Neutrophil (primary cell): ENCODE results near the gene BANF2.

Experiments
- H3K27ac ChIP-seq: fragments of 200-600 bp; sonication (generic); 2 replicates; pipeline ENCODE4 v1.5.1; 2016; ENCODE audit warnings: mild to moderate bottlenecking, moderate library complexity
- H3K27me3 ChIP-seq: fragments of 200-600 bp; sonication (generic); 2 replicates; pipeline ENCODE4 v1.6.0; 2016; ENCODE audit warnings: mild to moderate bottlenecking
- H3K36me3 ChIP-seq: fragments of 200-600 bp; sonication (generic); 2 replicates; pipeline ENCODE4 v1.5.1; 2017
- H3K4me1 ChIP-seq, 2 experiments: fragments of 200-600 bp in 1 of 2; sonication (generic) in 1 of 2; 1 replicate in 1 of 2; 2 replicates in 1 of 2; pipeline versions ENCODE4 v1.5.1 to v1.6.1; 2013 to 2016; ENCODE audit warnings: low read depth in 1 of 2, low read length in 1 of 2, mild to moderate bottlenecking in 1 of 2, moderate library complexity in 1 of 2; ENCODE audit not compliant: control insufficient read depth in 1 of 2, insufficient read depth in 1 of 2
- H3K4me3 ChIP-seq, 2 experiments: fragments of 200-600 bp in 1 of 2; sonication (generic) in 1 of 2; 1 replicate in 1 of 2; 2 replicates in 1 of 2; pipeline ENCODE4 v1.5.1; 2013 to 2016; ENCODE audit warnings: low read depth in 1 of 2, low read length in 1 of 2, mild to moderate bottlenecking in 1 of 2, moderate library complexity in 1 of 2
- H3K9me3 ChIP-seq: fragments of 200-600 bp; sonication (generic); 2 replicates; pipeline ENCODE4 v1.5.1; 2016
- TF ChIP-seq, protein P1 (sequence below): fragments of 200-600 bp; sonication (generic); IDR thresholded peaks from 2 replicates; pipeline ENCODE4 v1.5.1; 2016; ENCODE audit warnings: antibody characterized with exemption

Gene BANF2

GRCh38 chr20:17782768-17783167 lies 83.0 kb downstream of the BANF2 start:
- Histone ChIP-seq H3K4me3 (no peak overlapping the region), H3K9me3 (no peaks in the 10 kb centered on the region), H3K36me3 (no peaks in the 10 kb centered on the region), H3K27ac (no peak overlapping the region), H3K27me3 (no peaks in the 10 kb centered on the region), H3K4me1 (peaks cover 8 to 17% of the 10 kb centered on the region in 2 experiments)
- TF ChIP-seq, protein P1, sequence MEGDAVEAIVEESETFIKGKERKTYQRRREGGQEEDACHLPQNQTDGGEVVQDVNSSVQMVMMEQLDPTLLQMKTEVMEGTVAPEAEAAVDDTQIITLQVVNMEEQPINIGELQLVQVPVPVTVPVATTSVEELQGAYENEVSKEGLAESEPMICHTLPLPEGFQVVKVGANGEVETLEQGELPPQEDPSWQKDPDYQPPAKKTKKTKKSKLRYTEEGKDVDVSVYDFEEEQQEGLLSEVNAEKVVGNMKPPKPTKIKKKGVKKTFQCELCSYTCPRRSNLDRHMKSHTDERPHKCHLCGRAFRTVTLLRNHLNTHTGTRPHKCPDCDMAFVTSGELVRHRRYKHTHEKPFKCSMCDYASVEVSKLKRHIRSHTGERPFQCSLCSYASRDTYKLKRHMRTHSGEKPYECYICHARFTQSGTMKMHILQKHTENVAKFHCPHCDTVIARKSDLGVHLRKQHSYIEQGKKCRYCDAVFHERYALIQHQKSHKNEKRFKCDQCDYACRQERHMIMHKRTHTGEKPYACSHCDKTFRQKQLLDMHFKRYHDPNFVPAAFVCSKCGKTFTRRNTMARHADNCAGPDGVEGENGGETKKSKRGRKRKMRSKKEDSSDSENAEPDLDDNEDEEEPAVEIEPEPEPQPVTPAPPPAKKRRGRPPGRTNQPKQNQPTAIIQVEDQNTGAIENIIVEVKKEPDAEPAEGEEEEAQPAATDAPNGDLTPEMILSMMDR = no peak

- TF ChIP-seq, protein P1 = no peak
- H3K4me1 ChIP-seq = peaks cover 8 to 17% of the 10 kb centered on the region in 2 experiments
- no peaks in the 10 kb centered on the region for H3K27me3 ChIP-seq
- H3K27ac ChIP-seq = no peak overlapping the region
- H3K4me3 ChIP-seq = no peak overlapping the region
- H3K9me3 ChIP-seq = no peaks in the 10 kb centered on the region
- no peaks in the 10 kb centered on the region for H3K36me3 ChIP-seq
These were observed 83.9 kb downstream of the BANF2 start for GRCh38 chr20:17783671-17784070.

GRCh38 chr20:17785007-17785406 lies 85.2 kb downstream of the BANF2 start:
- Histone ChIP-seq H3K9me3 (no peaks in the 10 kb centered on the region), H3K4me3 (no peak overlapping the region), H3K4me1 (peaks cover 8 to 17% of the 10 kb centered on the region in 2 experiments), H3K36me3 (no peaks in the 10 kb centered on the region), H3K27me3 (no peaks in the 10 kb centered on the region), H3K27ac (no peak overlapping the region)
- TF ChIP-seq, protein P1 = no peak
